SU-DHL-6 (cell line): Measurements from ENCODE around the gene TMPRSS11E.

ENCODE experiments used
- H2AFZ ChIP-seq: fragments of 200-600 bp; sonication (generic); 2 replicates; pipeline ENCODE4 v1.6.1; 2014; ENCODE audit warnings: low read depth, mild to moderate bottlenecking, moderate library complexity, mixed read lengths, antibody characterized with exemption, low read length; ENCODE audit not compliant: severe bottlenecking
- H3F3A ChIP-seq: fragments of 200-600 bp; shearing (Covaris generic); 2 replicates; pipeline ENCODE4 v1.6.0; 2016; ENCODE audit warnings: antibody characterized with exemption, mild to moderate bottlenecking; ENCODE audit not compliant: insufficient read depth
- H3K27ac ChIP-seq: fragments of 200-600 bp; sonication (generic); 2 replicates; pipeline ENCODE4 v1.5.1; 2016; ENCODE audit warnings: low read depth, mild to moderate bottlenecking, low read length, moderate library complexity, mixed read lengths
- H3K27me3 ChIP-seq: fragments of 200-600 bp; sonication (generic), shearing (Covaris generic); 2 replicates; pipeline ENCODE4 v1.6.0; 2014; ENCODE audit warnings: mild to moderate bottlenecking, low read length
- H3K36me3 ChIP-seq: fragments of 200-600 bp; sonication (generic); 2 replicates; pipeline ENCODE4 v1.6.1; 2014; ENCODE audit warnings: mild to moderate bottlenecking, low read length, mixed read lengths
- H3K4me2 ChIP-seq: fragments of 300-600, 200-600 bp; shearing (Covaris generic), sonication (generic); 2 replicates; pipeline ENCODE4 v1.6.0; 2014; ENCODE audit warnings: low read length, low read depth, mild to moderate bottlenecking; ENCODE audit not compliant: poor library complexity, severe bottlenecking
- H3K4me3 ChIP-seq: fragments of 200-600 bp; sonication (generic); 2 replicates; pipeline ENCODE4 v1.5.1; 2014; ENCODE audit warnings: antibody characterized with exemption, low read length, mild to moderate bottlenecking, mixed read lengths; ENCODE audit not compliant: insufficient read depth, poor library complexity, severe bottlenecking
- H3K79me2 ChIP-seq: fragments of 200-600 bp; sonication (generic); 2 replicates; pipeline ENCODE4 v1.6.1; 2014; ENCODE audit warnings: mild to moderate bottlenecking, low read length, moderate library complexity; ENCODE audit not compliant: insufficient read depth
- H3K9ac ChIP-seq: fragments of 200-600 bp; sonication (generic); 2 replicates; pipeline ENCODE4 v1.7.0; 2014; ENCODE audit warnings: mild to moderate bottlenecking, low read length
- H3K9me2 ChIP-seq: fragments of 200-600 bp; sonication (generic); replicated peaks from 2 replicates; pipeline ENCODE4 v1.6.1; 2014; ENCODE audit warnings: low read length; ENCODE audit not compliant: insufficient read depth
- H3K9me3 ChIP-seq: fragments of 200-600 bp; sonication (generic); 2 replicates; pipeline ENCODE4 v1.6.1; 2014; ENCODE audit warnings: low read length, mixed read lengths; ENCODE audit not compliant: insufficient read depth
- H4K20me1 ChIP-seq: fragments of 200-600 bp; sonication (generic); 2 replicates; pipeline ENCODE4 v1.6.1; 2014; ENCODE audit warnings: low read depth, mild to moderate bottlenecking, antibody characterized with exemption, low read length, moderate library complexity, mixed read lengths
- CTCF ChIP-seq: fragments of 200-600 bp; sonication (generic); IDR thresholded peaks from one replicate; pipeline ENCODE4 v1.5.1; 2017; ENCODE audit warnings: antibody characterized with exemption, mild to moderate bottlenecking, low read length, moderate library complexity; ENCODE audit not compliant: insufficient read depth, poor library complexity, severe bottlenecking
- EZH2phosphoT487 ChIP-seq: fragments of 200-600 bp; sonication (generic), shearing (Covaris generic); conservative IDR thresholded peaks from 2 replicates; pipeline ENCODE4 v1.6.1; 2018; ENCODE audit warnings: mild to moderate bottlenecking, antibody characterized with exemption, low read length, moderate library complexity, mixed read lengths

TMPRSS11E gene

GRCh38 chr4:68416591-68416990, 30.7 kb upstream of the TMPRSS11E start:
- no peaks in the 10 kb centered on the region for H3K9me2 ChIP-seq
- H3K4me3 ChIP-seq: no peak overlapping the region
- H3K27me3 ChIP-seq: no peaks in the 10 kb centered on the region
- no peaks in the 10 kb centered on the region for H3K79me2 ChIP-seq
- H3K27ac ChIP-seq: no peak overlapping the region
- H3K36me3 ChIP-seq: no peaks in the 10 kb centered on the region
- no peaks in the 10 kb centered on the region for H4K20me1 ChIP-seq
- H3K9ac ChIP-seq: no peak overlapping the region
- no peaks in the 10 kb centered on the region for H3K9me3 ChIP-seq
- no peak overlapping the region for H2AFZ ChIP-seq
- TF ChIP-seq EZH2phosphoT487 (no peak), CTCF (no peak)
- H3F3A ChIP-seq: no peaks in the 10 kb centered on the region
- no peak overlapping the region for H3K4me2 ChIP-seq

GRCh38 chr4:68426516-68426915, 20.7 kb upstream of the TMPRSS11E start:
- H2AFZ ChIP-seq: no peak overlapping the region
- no peak overlapping the region for H3K4me2 ChIP-seq
- TF ChIP-seq CTCF: no peak
- TF ChIP-seq EZH2phosphoT487: no peak
- no peaks in the 10 kb centered on the region for H3K36me3 ChIP-seq
- no peaks in the 10 kb centered on the region for H3F3A ChIP-seq
- H3K9me3 ChIP-seq: no peaks in the 10 kb centered on the region
- H3K9me2 ChIP-seq: no peaks in the 10 kb centered on the region
- H3K79me2 ChIP-seq: no peaks in the 10 kb centered on the region
- no peak overlapping the region for H3K9ac ChIP-seq
- no peak overlapping the region for H3K27ac ChIP-seq
- H3K27me3 ChIP-seq: no peaks in the 10 kb centered on the region
- H4K20me1 ChIP-seq: no peaks in the 10 kb centered on the region
- no peak overlapping the region for H3K4me3 ChIP-seq

- H4K20me1 ChIP-seq: no peaks in the 10 kb centered on the region
- H3K4me3 ChIP-seq: no peak overlapping the region
- no peaks in the 10 kb centered on the region for H3K36me3 ChIP-seq
- no peaks in the 10 kb centered on the region for H3K79me2 ChIP-seq
- no peak overlapping the region for H2AFZ ChIP-seq
- no peaks in the 10 kb centered on the region for H3K9me2 ChIP-seq
- H3K4me2 ChIP-seq: no peak overlapping the region
- H3K9ac ChIP-seq: no peak overlapping the region
- no peaks in the 10 kb centered on the region for H3K27me3 ChIP-seq
- no peak for TF ChIP-seq CTCF
- no peak for TF ChIP-seq EZH2phosphoT487
- no peaks in the 10 kb centered on the region for H3F3A ChIP-seq
- H3K27ac ChIP-seq: no peak overlapping the region
- H3K9me3 ChIP-seq: no peaks in the 10 kb centered on the region
Observed at GRCh38 chr4:68430337-68430736, 16.9 kb upstream of the TMPRSS11E start.
